Liver (tissue), 9 donors: ENCODE results near the gene MAMSTR. TPM values are rescaled to one million over a fixed set of nuclear protein-coding genes. Genes with fewer than 3 reads are reported as not detected.

ENCODE experiments used
- DNase-seq: peaks from one replicate; pipeline ENCODE4 v3.0.0-alpha.2; 2017; ENCODE audit warnings: low spot score
- H3K27ac ChIP-seq, 2 donors: one replicate each; pipeline ENCODE4 v1.7.0; 2013; ENCODE audit warnings: inconsistent platforms in 2 of 2, low read length in 2 of 2, control low read depth in 1 of 2, low read depth in 1 of 2, mild to moderate bottlenecking in 1 of 2
- H3K27me3 ChIP-seq, 4 donors: one replicate each; pipeline versions ENCODE4 v1.6.1 to v1.7.0; 2013; ENCODE audit warnings: low read length in 3 of 4, inconsistent platforms in 1 of 4, mild to moderate bottlenecking in 1 of 4, moderate library complexity in 1 of 4; ENCODE audit not compliant: control insufficient read depth in 4 of 4, insufficient read depth in 4 of 4
- H3K36me3 ChIP-seq, 4 donors: one replicate each; pipeline versions ENCODE4 v1.6.1 to v1.7.0; 2013; ENCODE audit warnings: low read length in 3 of 4, mild to moderate bottlenecking in 3 of 4, low read depth in 1 of 4, moderate library complexity in 1 of 4; ENCODE audit not compliant: control insufficient read depth in 4 of 4, insufficient read depth in 3 of 4
- H3K4me1 ChIP-seq, 4 donors: one replicate each; pipeline versions ENCODE4 v1.6.1 to v1.7.0; 2013; ENCODE audit warnings: low read length in 3 of 4, mild to moderate bottlenecking in 3 of 4, moderate library complexity in 1 of 4; ENCODE audit not compliant: control insufficient read depth in 4 of 4, insufficient read depth in 4 of 4
- H3K4me3 ChIP-seq, 3 donors: one replicate each; pipeline versions ENCODE4 v1.6.1 to v1.7.0; 2013; ENCODE audit warnings: low read length in 3 of 3, control low read depth in 1 of 3, low read depth in 1 of 3, mild to moderate bottlenecking in 1 of 3
- H3K9ac ChIP-seq, 2 donors: one replicate each; pipeline ENCODE4 v1.7.0; 2013; ENCODE audit warnings: low read length in 2 of 2, mild to moderate bottlenecking in 2 of 2, moderate library complexity in 2 of 2, control low read depth in 1 of 2, low read depth in 1 of 2
- H3K9me3 ChIP-seq, 4 donors: one replicate each; pipeline versions ENCODE4 v1.6.1 to v1.7.0; 2013; ENCODE audit warnings: low read length in 3 of 4; ENCODE audit not compliant: control insufficient read depth in 4 of 4
- ATF3 ChIP-seq: IDR thresholded peaks from 2 replicates; pipeline ENCODE4 v1.6.1; 2016; ENCODE audit warnings: antibody characterized with exemption
- EGR1 ChIP-seq, 2 donors: IDR thresholded peaks; 2 replicates each; pipeline ENCODE4 v1.6.1; 2016 to 2018; ENCODE audit warnings: antibody characterized with exemption in 2 of 2, low read depth in 2 of 2
- FOXA1 ChIP-seq: IDR thresholded peaks from 2 replicates; pipeline ENCODE4 v1.6.1; 2016; ENCODE audit warnings: antibody characterized with exemption
- FOXA2 ChIP-seq: IDR thresholded peaks from 2 replicates; pipeline ENCODE4 v1.6.1; 2016; ENCODE audit warnings: antibody characterized with exemption
- GABPA ChIP-seq, 2 donors: IDR thresholded peaks in 1 of 2; conservative IDR thresholded peaks in 1 of 2; 2 replicates each; pipeline ENCODE4 v1.6.1; 2016; ENCODE audit warnings: antibody characterized with exemption in 2 of 2, mild to moderate bottlenecking in 1 of 2, moderate library complexity in 1 of 2
- HNF4A ChIP-seq, 2 donors: conservative IDR thresholded peaks; 2 replicates each; pipeline ENCODE4 v1.6.1; 2016; ENCODE audit warnings: antibody characterized with exemption in 2 of 2, mild to moderate bottlenecking in 2 of 2
- HNF4G ChIP-seq: IDR thresholded peaks from 2 replicates; pipeline ENCODE4 v1.6.1; 2016; ENCODE audit warnings: antibody characterized with exemption
- JUND ChIP-seq, 2 donors: IDR thresholded peaks; 2 replicates each; pipeline ENCODE4 v1.6.1; 2016; ENCODE audit warnings: antibody characterized with exemption in 2 of 2
- NR2F2 ChIP-seq: IDR thresholded peaks from 2 replicates; pipeline ENCODE4 v1.6.1; 2016; ENCODE audit warnings: antibody characterized with exemption
- RAD21 ChIP-seq, 2 donors: IDR thresholded peaks; 2 replicates each; pipeline ENCODE4 v1.6.1; 2016; ENCODE audit warnings: antibody characterized with exemption in 2 of 2, mild to moderate bottlenecking in 2 of 2
- RXRA ChIP-seq, 2 donors: IDR thresholded peaks; 2 replicates each; pipeline ENCODE4 v1.6.1; 2017 to 2018; ENCODE audit warnings: antibody characterized with exemption in 2 of 2, mild to moderate bottlenecking in 1 of 2
- SP1 ChIP-seq: IDR thresholded peaks from 2 replicates; pipeline ENCODE4 v1.6.1; 2018; ENCODE audit warnings: antibody characterized with exemption, mild to moderate bottlenecking
- TAF1 ChIP-seq: conservative IDR thresholded peaks from 2 replicates; pipeline ENCODE4 v1.6.1; 2016; ENCODE audit warnings: antibody characterized with exemption, mild to moderate bottlenecking
- YY1 ChIP-seq: IDR thresholded peaks from 2 replicates; pipeline ENCODE4 v1.6.1; 2016; ENCODE audit warnings: antibody characterized with exemption, mild to moderate bottlenecking
- ZBTB33 ChIP-seq: IDR thresholded peaks from 2 replicates; pipeline ENCODE4 v1.6.1; 2016; ENCODE audit warnings: antibody characterized with exemption
- WGBS: extraction: QIAGEN DNeasy Blood & Tissue Kit; methylation state at CpG from one replicate; pipeline ENCODE4 v1.1.7; 2013; 5-methylcytosine and 5-hydroxymethylcytosine counted together
- polyA plus RNA-seq, 2 donors: library from polyadenylated mRNA; stranded (reverse) in 1 of 2; unstranded in 1 of 2; fragments of 200-250 nt in 1 of 2; fragments of >200 nt in 1 of 2; fragmentation: Nextera tagmentation in 1 of 2; extraction: Ambion mirVana in 1 of 2; gene quantifications; one replicate each; pipeline versions ENCODE4 v1.2.1 to v1.2.3, GENCODE V29; 2013 to 2015
- total RNA-seq, 2 donors: library from RNA; depleted of rRNA; stranded (reverse); fragments of >200 nt; gene quantifications; one replicate each; pipeline ENCODE4 v1.2.3, GENCODE V29; 2014
- TF ChIP-seq, protein P1 (sequence below): fragments of 150-350 bp; IDR thresholded peaks from 2 replicates; pipeline ENCODE4 v1.5.1; 2017; ENCODE audit warnings: improper control_type of control experiment, low read depth, low read length; ENCODE audit not compliant: missing input control
- TF ChIP-seq, protein P2 (sequence below): IDR thresholded peaks from 2 replicates; pipeline ENCODE4 v1.6.1; 2016; ENCODE audit warnings: antibody characterized with exemption
- TF ChIP-seq, protein P3 (sequence below): IDR thresholded peaks from 2 replicates; pipeline ENCODE4 v1.6.1; 2016; ENCODE audit warnings: antibody characterized with exemption, mild to moderate bottlenecking
- donor health status: healthy.
- donor health status: healthy.
- donor health status: healthy.
- donor health status: healthy.
- donor health status: healthy.

MAMSTR gene
- total and polyA plus RNA-seq, 4 donors, result 0.07 to 0.31 (median 0.09) TPM

- WGBS, result 89% methylated on average over 13 of the region's 13 CpGs
- Histone ChIP-seq H3K27ac (no peak overlapping the region), H3K27me3 (no peaks in the 10 kb centered on the region), H3K9ac (no peak overlapping the region), H3K4me3 (no peak overlapping the region), H3K4me1 (peaks cover 0 to 3% (median 0%) of the 10 kb centered on the region in 4 donors), H3K9me3 (no peaks in the 10 kb centered on the region), H3K36me3 (no peaks in the 10 kb centered on the region)
- no peak for DNase-seq
- no peak for TF ChIP-seq JUND (IDR thresholded peaks at IDR 0.05)
- TF ChIP-seq HNF4G, result no peak
Observed at GRCh38 chr19:48676887-48677286, 42.6 kb downstream of the MAMSTR start.

- WGBS, result 91% methylated on average over 17 of the region's 17 CpGs
- Histone ChIP-seq H3K9me3 (no peaks in the 10 kb centered on the region), H3K4me3 (no peak overlapping the region), H3K27me3 (no peaks in the 10 kb centered on the region), H3K27ac (no peak overlapping the region), H3K9ac (no peak overlapping the region), H3K36me3 (no peaks in the 10 kb centered on the region), H3K4me1 (peaks cover 0 to 3% (median 0%) of the 10 kb centered on the region in 4 donors)
- TF ChIP-seq EGR1 (IDR thresholded peaks at IDR 0.05; ENCODE audit: low read depth in 2 of 2) (no peak), NR2F2 (no peak)
- DNase-seq, result no peak
Observed at GRCh38 chr19:48676487-48676886, 43.0 kb downstream of the MAMSTR start.

DNA sequence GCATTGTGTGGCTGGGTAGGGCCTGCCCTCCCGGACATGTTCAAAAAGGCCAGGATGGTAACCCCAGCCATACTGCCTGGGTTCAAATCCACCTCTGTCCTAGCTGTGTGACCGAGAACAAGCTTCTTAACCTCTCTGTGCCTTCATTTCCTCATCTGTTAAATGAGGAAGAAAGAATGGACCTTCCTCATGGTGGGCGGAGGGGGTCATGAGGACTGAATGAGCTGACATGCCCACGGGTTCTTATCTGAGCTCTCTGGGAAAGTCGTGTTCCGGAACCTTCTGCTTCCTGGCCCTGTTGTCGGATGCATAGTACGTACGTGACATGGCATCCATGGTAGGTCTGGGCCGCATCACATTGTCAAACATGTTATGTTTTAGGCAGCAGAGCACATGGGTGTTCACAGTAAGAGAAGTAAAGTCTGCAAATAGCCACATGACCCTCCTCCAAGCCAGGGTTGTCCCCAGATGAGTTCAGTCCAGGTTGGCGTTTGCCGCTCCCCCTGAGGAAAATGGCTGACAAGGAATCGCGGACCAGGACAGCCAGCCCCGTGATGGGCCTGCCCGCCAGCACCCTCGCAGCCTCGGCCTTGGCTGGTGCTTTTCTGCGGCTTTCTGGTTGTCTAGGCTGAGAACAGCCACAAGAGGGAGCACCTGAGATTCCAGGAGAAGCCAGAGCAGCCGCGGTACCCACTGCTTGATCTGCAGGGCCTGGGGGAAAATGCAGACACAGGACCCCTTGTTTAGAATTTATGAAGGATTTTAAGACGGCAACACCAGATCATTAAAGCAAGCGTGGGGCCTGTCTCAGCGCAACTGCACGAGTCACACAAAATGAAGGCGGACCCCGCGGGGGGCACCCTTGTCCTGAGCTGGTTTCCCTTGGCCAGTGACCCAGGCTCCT, 44.4 kb downstream of the MAMSTR start:
- TF ChIP-seq NR2F2 (peak; percentile 8), RXRA (IDR thresholded peaks at IDR 0.05) (no peak), TAF1 (no peak), ZBTB33 (no peak), SP1 (peak; percentile 15), ATF3 (no peak), HNF4A (conservative IDR thresholded peaks at IDR 0.05) (no peak), GABPA (IDR thresholded peaks at IDR 0.05 in 1 of 2, conservative IDR thresholded peaks at IDR 0.05 in 1 of 2) (no peak), HNF4G (no peak), YY1 (peak; percentile 84), FOXA2 (no peak), FOXA1 (no peak), EGR1 (IDR thresholded peaks at IDR 0.05; ENCODE audit: low read depth in 2 of 2) (no peak), RAD21 (IDR thresholded peaks at IDR 0.05) (peak; percentile 85 to 92), JUND (IDR thresholded peaks at IDR 0.05) (no peak)
- TF ChIP-seq, protein P1, sequence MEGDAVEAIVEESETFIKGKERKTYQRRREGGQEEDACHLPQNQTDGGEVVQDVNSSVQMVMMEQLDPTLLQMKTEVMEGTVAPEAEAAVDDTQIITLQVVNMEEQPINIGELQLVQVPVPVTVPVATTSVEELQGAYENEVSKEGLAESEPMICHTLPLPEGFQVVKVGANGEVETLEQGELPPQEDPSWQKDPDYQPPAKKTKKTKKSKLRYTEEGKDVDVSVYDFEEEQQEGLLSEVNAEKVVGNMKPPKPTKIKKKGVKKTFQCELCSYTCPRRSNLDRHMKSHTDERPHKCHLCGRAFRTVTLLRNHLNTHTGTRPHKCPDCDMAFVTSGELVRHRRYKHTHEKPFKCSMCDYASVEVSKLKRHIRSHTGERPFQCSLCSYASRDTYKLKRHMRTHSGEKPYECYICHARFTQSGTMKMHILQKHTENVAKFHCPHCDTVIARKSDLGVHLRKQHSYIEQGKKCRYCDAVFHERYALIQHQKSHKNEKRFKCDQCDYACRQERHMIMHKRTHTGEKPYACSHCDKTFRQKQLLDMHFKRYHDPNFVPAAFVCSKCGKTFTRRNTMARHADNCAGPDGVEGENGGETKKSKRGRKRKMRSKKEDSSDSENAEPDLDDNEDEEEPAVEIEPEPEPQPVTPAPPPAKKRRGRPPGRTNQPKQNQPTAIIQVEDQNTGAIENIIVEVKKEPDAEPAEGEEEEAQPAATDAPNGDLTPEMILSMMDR, result peak; percentile 74
- TF ChIP-seq, protein P2, sequence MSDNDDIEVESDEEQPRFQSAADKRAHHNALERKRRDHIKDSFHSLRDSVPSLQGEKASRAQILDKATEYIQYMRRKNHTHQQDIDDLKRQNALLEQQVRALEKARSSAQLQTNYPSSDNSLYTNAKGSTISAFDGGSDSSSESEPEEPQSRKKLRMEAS, result no peak
- TF ChIP-seq, protein P3, sequence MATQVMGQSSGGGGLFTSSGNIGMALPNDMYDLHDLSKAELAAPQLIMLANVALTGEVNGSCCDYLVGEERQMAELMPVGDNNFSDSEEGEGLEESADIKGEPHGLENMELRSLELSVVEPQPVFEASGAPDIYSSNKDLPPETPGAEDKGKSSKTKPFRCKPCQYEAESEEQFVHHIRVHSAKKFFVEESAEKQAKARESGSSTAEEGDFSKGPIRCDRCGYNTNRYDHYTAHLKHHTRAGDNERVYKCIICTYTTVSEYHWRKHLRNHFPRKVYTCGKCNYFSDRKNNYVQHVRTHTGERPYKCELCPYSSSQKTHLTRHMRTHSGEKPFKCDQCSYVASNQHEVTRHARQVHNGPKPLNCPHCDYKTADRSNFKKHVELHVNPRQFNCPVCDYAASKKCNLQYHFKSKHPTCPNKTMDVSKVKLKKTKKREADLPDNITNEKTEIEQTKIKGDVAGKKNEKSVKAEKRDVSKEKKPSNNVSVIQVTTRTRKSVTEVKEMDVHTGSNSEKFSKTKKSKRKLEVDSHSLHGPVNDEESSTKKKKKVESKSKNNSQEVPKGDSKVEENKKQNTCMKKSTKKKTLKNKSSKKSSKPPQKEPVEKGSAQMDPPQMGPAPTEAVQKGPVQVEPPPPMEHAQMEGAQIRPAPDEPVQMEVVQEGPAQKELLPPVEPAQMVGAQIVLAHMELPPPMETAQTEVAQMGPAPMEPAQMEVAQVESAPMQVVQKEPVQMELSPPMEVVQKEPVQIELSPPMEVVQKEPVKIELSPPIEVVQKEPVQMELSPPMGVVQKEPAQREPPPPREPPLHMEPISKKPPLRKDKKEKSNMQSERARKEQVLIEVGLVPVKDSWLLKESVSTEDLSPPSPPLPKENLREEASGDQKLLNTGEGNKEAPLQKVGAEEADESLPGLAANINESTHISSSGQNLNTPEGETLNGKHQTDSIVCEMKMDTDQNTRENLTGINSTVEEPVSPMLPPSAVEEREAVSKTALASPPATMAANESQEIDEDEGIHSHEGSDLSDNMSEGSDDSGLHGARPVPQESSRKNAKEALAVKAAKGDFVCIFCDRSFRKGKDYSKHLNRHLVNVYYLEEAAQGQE, result no peak
- H3K27ac ChIP-seq, result peak overlapping the region; percentile 43 to 60
- H3K4me1 ChIP-seq, result peaks cover 0 to 3% (median 0%) of the 10 kb centered on the region in 4 donors
- no peaks in the 10 kb centered on the region for H3K27me3 ChIP-seq
- no peak overlapping the region for H3K4me3 ChIP-seq
- no peaks in the 10 kb centered on the region for H3K36me3 ChIP-seq
- no peak overlapping the region for H3K9ac ChIP-seq
- no peaks in the 10 kb centered on the region for H3K9me3 ChIP-seq
- WGBS, result 36% methylated on average over 28 of the region's 28 CpGs
- peak; percentile 79 for DNase-seq
